ENCODE results near the gene PDCD5. TPM values are rescaled to one million over a fixed set of nuclear protein-coding genes. Genes with fewer than 3 reads are reported as not detected.
"Not testable (repeated sequence)": the region's sequence is repeated elsewhere in the genome, so short reads cannot be mapped to it uniquely, and the experiment has no call there.

The PDCD5 gene
- total RNA-seq, 1 donor from 2014 or later, result 56.4 TPM

DNA sequence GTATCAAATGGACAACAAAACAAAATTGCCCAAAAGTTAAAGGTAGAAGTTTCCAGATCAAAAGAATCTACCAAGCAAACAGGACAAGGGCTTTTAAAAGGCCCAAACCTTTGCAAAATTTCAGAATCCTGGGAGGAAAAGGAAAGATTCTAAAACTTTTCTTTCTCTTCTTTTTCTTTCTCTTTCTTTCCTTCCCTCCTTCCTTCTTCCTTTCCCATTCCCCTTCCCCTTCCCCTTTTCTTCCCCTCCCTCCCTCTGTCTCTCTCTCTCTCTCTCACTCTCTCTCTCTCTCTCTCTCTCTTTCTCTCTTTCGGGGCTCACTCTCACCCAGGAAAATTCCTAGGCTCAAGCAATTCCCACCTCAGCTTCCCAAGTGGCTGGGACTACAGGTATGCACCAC, 4.2 kb upstream of the PDCD5 start:
- DNase-seq (ENCODE audit: low spot score), result no peak

GRCh38 chr19:32580353-32580900, 563 bp upstream of the PDCD5 start:
- DNase-seq (ENCODE audit: low spot score), result no peak

DNA sequence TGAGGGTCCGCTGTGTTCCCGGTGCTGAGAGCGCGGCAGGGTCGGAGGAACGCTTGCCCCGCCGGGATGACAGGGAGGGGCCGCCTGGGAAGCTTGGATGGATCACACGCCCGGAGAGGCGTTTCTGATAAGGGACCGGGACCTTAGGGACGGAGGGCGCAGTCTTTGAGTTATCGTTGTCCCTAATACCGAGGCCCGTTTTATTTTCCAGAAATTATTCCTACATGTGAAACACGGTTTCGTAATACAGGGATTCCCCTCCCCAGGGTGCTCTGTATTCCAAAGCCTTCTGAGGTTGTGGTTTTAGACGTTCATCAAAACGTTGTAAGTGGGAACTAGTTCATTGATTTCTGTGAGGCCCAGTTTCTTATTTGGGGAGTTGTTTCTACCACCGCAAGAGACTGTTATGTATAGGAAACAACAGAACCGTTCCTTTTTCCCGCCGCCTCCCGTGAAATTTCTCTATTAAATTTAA, 752 bp downstream of the PDCD5 start:
- DNase-seq (ENCODE audit: low spot score), result no peak

DNA sequence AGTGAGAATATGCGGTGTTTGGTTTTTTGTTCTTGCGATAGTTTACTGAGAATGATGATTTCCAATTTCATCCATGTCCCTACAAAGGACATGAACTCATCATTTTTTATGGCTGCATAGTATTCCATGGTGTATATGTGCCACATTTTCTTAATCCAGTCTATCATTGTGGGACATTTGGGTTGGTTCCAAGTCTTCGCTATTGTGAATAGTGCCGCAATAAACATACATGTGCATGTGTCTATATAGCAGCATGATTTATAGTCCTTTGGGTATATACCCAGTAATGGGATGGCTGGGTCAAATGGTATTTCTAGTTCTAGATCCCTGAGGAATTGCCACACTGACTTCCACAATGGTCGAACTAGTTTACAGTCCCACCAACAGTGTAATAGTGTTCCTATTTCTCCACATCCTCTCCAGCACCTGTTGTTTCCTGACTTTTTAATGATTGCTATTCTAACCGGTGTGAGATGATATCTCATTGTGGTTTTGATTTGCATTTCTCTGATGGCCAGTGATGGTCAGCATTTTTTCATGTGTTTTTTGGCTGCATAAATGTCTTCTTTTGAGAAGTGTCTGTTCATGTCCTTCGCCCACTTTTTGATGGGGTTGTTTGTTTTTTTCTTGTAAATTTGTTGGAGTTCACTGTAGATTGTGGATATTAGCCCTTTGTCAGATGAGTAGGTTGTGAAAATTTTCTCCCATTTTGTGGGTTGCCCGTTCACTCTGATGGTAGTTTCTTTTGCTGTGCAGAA, 6.9 kb downstream of the PDCD5 start:
- DNase-seq (ENCODE audit: low spot score), result not testable (repeated sequence)

DNA sequence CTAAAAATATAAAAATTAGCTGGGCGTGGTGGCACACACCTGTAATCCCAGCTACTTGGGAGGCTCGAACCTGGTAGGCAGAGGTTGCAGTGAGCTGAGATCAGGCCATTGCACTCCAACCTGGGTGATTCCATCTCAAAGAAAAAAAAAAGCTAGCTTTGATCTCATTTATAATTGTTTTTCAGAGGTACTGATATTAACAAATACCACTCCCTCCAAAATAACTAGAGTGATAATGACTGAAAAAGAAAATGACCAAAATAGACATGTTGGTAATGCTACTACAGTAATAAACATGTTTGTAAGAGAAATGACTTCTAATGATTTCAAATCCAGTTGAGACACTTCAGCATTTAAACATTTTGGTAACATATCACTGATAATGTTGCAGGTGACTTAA, 13.0 kb downstream of the PDCD5 start:
- no peak for DNase-seq (ENCODE audit: low spot score)

- DNase-seq (ENCODE audit: low spot score), result no peak
Measured at GRCh38 chr19:32595491-32595890, 14.5 kb downstream of the PDCD5 start.

GRCh38 chr19:32598022-32598421, 17.0 kb downstream of the PDCD5 start:
- DNase-seq (ENCODE audit: low spot score), result no peak

DNA sequence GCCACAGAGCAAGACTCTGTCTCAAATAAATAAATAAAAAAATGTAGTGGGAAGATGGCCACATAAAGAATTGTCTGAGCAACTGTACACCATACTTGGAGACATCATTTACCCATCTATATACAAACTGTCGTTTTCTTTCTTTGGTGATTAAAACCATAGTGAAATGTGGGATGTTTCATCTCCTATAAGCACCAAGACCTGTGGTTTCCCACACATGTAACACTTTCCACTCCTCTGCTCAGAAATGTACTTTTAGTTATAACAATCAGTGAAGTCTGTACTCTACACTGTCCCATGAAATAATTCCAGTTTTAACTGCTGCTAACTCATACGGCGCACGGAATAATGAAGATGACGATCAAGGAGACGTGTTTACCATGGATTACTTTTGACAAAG, 18.3 kb downstream of the PDCD5 start:
- no peak for DNase-seq (ENCODE audit: low spot score)

GRCh38 chr19:32599736-32600157, 18.8 kb downstream of the PDCD5 start:
- DNase-seq (ENCODE audit: low spot score), result peak; percentile 22

GRCh38 chr19:32603961-32604360, 23.0 kb downstream of the PDCD5 start:
- DNase-seq (ENCODE audit: low spot score), result no peak

DNA sequence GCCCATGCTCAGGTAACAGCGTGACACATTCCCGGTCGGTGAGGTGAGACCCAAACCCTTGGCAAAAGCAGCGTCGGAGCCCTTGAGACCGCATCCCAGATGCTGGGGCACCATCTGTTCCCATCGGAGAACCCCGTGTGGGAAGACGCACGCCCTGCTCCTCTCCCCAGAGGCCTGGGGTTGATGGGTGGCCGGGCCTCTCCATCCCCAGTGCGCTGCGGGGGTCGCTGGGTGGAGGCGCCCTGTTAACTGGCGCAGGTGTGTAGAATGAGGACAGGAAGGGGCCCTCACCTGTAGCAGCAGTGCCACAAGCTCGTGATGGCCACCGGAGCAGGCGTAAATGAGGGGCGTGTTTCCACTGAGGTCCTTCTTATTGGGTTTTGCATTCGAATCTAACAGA, 24.6 kb downstream of the PDCD5 start:
- DNase-seq (ENCODE audit: low spot score), result no peak

GRCh38 chr19:32606289-32606688, 25.3 kb downstream of the PDCD5 start:
- DNase-seq (ENCODE audit: low spot score), result no peak

DNA sequence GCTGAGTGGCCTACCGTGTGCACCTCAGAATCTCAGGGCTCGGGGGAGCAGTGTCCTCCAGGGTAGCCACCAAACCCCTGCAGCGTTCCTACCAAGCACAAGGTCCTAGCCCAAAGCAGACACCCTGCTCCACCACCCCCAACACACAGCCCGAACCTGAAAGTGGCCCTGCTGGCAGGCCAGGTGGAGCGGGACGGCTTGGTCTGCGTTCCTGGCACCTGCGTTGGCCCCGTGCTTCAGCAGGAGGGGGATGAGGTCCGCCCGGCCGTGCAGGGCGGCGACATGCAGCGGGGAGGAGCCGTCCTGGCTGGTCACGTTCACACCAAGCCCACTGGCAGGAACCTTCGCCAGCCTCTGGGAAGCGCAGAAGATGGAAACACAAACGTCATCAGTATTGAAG, 26.5 kb downstream of the PDCD5 start:
- DNase-seq (ENCODE audit: low spot score), result no peak

DNA sequence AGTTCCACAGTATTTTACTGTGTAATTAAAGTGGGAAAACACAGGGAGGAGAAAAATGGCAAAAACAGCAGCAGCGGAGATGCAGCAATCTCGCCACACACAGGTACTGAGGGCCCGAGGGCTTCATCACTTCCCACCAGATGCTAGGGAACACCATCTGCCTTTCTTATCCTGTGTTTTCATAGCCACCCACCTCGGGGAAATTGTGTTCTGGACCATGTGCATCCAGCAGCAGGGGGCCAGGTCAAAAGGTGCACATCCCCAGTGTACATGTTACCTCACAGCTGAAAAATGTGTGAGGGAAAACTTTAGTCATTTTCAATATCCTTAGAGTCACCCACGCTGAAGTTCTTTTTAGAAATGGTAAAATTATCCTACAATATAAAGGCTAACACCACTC, 30.2 kb downstream of the PDCD5 start:
- no peak for DNase-seq (ENCODE audit: low spot score)

- no peak for DNase-seq (ENCODE audit: low spot score)
Measured at GRCh38 chr19:32613008-32613407, 32.0 kb downstream of the PDCD5 start.

DNA sequence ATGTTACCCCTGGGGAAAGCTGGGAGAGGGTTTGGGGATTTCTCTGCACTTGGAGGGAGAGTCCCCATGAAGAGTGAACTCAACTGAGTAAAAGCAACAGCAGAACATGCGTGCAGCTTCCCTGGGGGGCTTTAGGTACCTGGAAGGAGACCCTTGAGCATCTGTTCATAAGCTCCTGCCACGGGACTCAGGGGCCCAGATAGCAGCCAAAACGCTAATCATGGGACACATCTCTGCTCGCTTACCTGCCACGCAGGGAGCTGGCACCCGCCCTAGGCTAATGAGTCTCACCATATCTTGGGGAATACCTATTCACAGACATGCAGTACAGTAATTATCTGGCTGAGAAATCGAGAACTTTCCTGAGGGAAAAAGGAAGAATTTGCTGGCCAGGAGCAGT, 33.9 kb downstream of the PDCD5 start:
- DNase-seq (ENCODE audit: low spot score), result no peak

- DNase-seq (ENCODE audit: low spot score), result no peak
Measured at GRCh38 chr19:32615569-32615968, 34.6 kb downstream of the PDCD5 start.

DNA sequence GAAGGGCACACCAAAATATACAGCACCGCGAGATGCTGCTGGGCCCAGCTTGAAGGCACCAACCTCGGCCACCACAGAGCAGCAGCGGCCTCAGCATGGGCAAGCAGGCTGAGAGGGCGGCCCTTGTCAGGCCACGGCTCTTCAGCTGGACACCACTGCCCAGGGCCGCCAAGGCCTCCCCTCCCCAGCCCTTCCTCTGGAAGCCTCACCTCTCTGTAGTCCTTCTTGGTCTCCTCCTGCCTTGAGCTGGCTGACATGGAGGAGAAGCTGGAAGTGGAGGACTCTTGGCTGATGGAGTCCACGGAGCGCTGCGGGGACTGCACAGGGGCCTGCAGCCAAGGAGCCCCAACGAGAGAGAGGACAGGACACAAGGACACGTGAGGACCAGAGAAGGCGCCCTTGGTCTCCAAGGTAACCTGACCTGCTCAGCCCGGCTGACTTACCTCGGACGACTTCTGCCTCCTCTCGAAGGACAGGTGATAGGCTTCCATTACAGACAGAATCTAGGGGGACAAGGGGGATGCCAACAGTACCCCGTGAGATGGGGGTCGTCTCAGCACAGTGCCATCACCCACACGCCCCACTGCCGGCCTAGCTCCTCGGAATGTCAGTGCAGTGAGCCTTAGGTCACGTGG, 38.2 kb downstream of the PDCD5 start:
- DNase-seq (ENCODE audit: low spot score), result no peak

GRCh38 chr19:32622002-32622401, 41.0 kb downstream of the PDCD5 start:
- DNase-seq (ENCODE audit: low spot score), result no peak

DNA sequence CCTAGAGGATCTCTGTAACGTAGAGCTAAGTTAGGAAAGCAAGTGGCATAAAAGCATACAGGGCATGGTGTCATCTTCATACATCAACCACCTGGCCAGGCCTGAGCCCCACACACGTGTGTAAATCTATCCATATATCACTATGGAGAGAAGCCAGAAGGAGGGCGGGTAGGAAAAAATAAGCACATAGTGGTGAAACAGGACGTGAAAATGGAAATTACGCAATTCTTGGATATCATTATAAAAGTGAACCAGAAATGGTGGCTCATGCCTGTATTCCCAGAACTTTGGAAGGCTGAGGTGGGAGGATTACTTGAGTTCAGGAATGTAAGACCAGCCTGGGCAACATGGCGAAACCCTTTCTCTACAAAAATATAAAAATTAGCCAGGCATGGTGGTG, 43.4 kb downstream of the PDCD5 start:
- DNase-seq (ENCODE audit: low spot score), result no peak

DNA sequence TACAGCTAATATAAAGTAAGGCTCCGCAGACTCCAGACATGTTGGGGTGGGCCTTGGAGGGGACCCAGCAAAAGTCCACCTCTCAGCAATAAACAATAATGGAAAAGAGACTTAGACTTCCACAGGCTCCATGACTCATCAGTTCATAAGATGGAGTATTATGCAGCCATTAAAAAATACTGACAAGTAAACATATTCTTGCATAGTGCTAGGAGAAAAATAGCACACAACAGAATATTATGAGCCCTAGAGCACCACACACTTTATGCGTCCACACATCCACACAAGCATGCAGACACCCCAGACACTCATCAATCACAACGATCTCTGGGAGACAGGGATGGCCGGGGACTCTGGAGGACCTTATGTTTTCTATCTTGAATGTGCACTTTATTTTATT, 46.0 kb downstream of the PDCD5 start:
- no peak for DNase-seq (ENCODE audit: low spot score)

DNA sequence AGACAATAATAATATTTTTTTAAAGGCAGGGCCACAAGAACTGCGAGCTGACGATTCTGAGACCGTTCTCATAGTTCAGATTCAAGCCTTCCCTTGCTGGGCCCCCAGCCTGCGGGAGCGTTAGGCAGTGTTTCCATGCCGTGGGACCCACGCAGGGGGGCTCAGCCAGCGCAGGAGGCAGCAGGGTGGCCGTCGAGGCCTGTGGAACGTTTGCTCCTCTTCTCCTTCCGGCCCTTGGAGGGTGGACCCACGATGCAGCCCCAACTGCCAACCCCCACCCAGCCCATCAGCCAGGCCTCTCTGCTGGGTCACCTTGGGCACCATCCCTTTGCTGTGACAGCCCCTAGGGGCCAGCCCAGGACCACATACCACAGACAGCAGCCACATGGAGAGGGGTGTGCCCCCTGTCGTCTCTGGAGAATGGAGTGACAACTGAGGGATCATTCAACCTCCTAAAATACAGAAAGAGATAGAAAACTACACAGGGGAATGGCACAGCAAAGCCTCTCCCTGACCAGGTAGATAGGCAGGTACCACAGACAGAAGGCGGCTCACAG, 46.8 kb downstream of the PDCD5 start:
- no peak for DNase-seq (ENCODE audit: low spot score)

DNA sequence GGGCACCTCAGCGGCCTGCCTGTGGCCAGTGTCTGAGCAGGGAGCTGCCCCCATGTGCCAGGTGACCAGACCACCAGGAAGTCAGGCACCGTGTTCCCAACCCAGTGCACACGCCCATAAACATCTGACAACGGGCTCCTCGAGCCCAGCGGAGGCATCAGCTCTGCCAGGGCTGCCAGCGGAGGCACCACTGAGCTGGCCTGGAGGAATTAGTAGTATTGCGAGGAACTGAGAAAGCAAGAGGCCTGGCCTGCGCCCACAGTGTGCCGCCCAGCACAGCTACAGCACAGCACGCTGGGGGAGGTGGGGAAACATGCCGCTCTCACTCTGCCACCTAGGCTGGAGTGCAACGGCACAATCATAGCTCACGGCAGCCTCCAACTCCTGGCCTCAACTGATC, 49.3 kb downstream of the PDCD5 start:
- DNase-seq (ENCODE audit: low spot score), result no peak
